CD4-positive, alpha-beta T cell (primary cell): ENCODE results near the gene ACTA1. TPM values are rescaled to one million over a fixed set of nuclear protein-coding genes. Genes with fewer than 3 reads are reported as not detected.

Experiments
- ATAC-seq: fragments of 200-7000 bp; cut with Tn5 transposase; one replicate; pipeline ENCODE4 v1.10.0; 2022; ENCODE audit warnings: mild to moderate bottlenecking; ENCODE audit not compliant: poor library complexity
- CTCF ChIA-PET: fragments of 350-600 bp; sonication (Branson Sonifier 250); formaldehyde crosslinking; loops from one replicate; lab custom pipeline; 2021; ENCODE audit warnings: antibody characterized with exemption, inconsistent platforms; lab: Charles Lee
- POLR2A ChIA-PET: fragments of 350-600 bp; sonication (Branson Sonifier 250); formaldehyde crosslinking; loops from one replicate; lab custom pipeline; 2021; ENCODE audit warnings: antibody characterized with exemption, inconsistent platforms; lab: Charles Lee
- DNase-seq, 14 experiments: peaks; one replicate each; pipeline ENCODE4 v3.0.0-alpha.2; 2013 to 2020; ENCODE audit warnings: mixed read lengths in 2 of 14
- H3K27ac ChIP-seq, 2 donors: one replicate each; pipeline versions ENCODE4 v1.5.1 to v1.7.0; 2013; ENCODE audit warnings: low read length in 2 of 2, low read depth in 1 of 2, mild to moderate bottlenecking in 1 of 2
- H3K27me3 ChIP-seq, 2 experiments: 1 replicate in 1 of 2; 2 replicates in 1 of 2; pipeline versions ENCODE4 v1.6.1 to v1.7.0; 2013; ENCODE audit warnings: low read length in 2 of 2, control low read depth in 1 of 2, mild to moderate bottlenecking in 1 of 2, moderate library complexity in 1 of 2; ENCODE audit not compliant: insufficient read depth in 2 of 2, control insufficient read depth in 1 of 2
- H3K36me3 ChIP-seq: one replicate; pipeline ENCODE4 v1.6.1; 2013; ENCODE audit warnings: low read length, control low read depth; ENCODE audit not compliant: insufficient read depth
- H3K4me1 ChIP-seq: one replicate; pipeline ENCODE4 v1.6.1; 2013; ENCODE audit warnings: low read length, control low read depth; ENCODE audit not compliant: insufficient read depth
- H3K4me3 ChIP-seq: one replicate; pipeline ENCODE4 v1.5.1; 2013; ENCODE audit warnings: mild to moderate bottlenecking, low read length, moderate library complexity
- H3K9me3 ChIP-seq, 2 experiments: 1 replicate in 1 of 2; 2 replicates in 1 of 2; pipeline versions ENCODE4 v1.6.1 to v1.7.0; 2013; ENCODE audit warnings: low read length in 2 of 2, mild to moderate bottlenecking in 2 of 2, control low read depth in 1 of 2, moderate library complexity in 1 of 2; ENCODE audit not compliant: control insufficient read depth in 1 of 2, insufficient read depth in 1 of 2
- H3K27ac Mint-ChIP-seq: one replicate; pipeline ENCODE4 v1.8.0; 2020; ENCODE audit warnings: mixed read lengths
- H3K27me3 Mint-ChIP-seq: one replicate; pipeline ENCODE4 v1.8.0; 2021; ENCODE audit warnings: mixed read lengths
- H3K36me3 Mint-ChIP-seq: one replicate; pipeline ENCODE4 v1.8.0; 2021; ENCODE audit warnings: low read depth, mixed read lengths
- H3K4me1 Mint-ChIP-seq: one replicate; pipeline ENCODE4 v1.8.0; 2021; ENCODE audit warnings: low read depth, mixed read lengths
- H3K4me3 Mint-ChIP-seq: one replicate; pipeline ENCODE4 v1.8.0; 2020; ENCODE audit warnings: mild to moderate bottlenecking, mixed read lengths
- H3K9me3 Mint-ChIP-seq: one replicate; pipeline ENCODE4 v1.8.0; 2020; ENCODE audit warnings: mixed read lengths
- intact Hi-C, 2 experiments: fragments of 100-400 bp; cut with DNase I in 1 of 2; cut with micrococcal nuclease in 1 of 2; formaldehyde crosslinking; loops; one replicate each; pipeline versions ENCODE4 v1.15.1 to v1.9.0; 2023 to 2025; cut with DNase I, micrococcal nuclease
- polyA plus RNA-seq, 2 donors: library from polyadenylated mRNA; unstranded; fragments of 120-200 nt; gene quantifications; one replicate each; pipeline ENCODE4 v1.2.1, GENCODE V29; 2013
- total RNA-seq, 174 experiments: library from RNA in 2 of 174; stranded (reverse) in 2 of 174; gene quantifications; one replicate each; pipeline ENCODE4 v1.2.3 and lab custom pipeline; 2021 to 2026
- TF ChIP-seq, protein P1 (sequence below): fragments of 200-600 bp; IDR thresholded peaks from one replicate; pipeline ENCODE4 v1.8.0; 2022; ENCODE audit warnings: antibody characterized with exemption, mild to moderate bottlenecking

Gene ACTA1
- total RNA-seq (not detected), total RNA-seq (lab: John Stamatoyannopoulos, UW) (0 to 0.39 (median 0.07) reads per million in 172 experiments)
- 0.09 TPM for polyA plus RNA-seq (2013, experiment 1 of 2)
- 325 TPM for polyA plus RNA-seq (2013, experiment 2 of 2)

DNA sequence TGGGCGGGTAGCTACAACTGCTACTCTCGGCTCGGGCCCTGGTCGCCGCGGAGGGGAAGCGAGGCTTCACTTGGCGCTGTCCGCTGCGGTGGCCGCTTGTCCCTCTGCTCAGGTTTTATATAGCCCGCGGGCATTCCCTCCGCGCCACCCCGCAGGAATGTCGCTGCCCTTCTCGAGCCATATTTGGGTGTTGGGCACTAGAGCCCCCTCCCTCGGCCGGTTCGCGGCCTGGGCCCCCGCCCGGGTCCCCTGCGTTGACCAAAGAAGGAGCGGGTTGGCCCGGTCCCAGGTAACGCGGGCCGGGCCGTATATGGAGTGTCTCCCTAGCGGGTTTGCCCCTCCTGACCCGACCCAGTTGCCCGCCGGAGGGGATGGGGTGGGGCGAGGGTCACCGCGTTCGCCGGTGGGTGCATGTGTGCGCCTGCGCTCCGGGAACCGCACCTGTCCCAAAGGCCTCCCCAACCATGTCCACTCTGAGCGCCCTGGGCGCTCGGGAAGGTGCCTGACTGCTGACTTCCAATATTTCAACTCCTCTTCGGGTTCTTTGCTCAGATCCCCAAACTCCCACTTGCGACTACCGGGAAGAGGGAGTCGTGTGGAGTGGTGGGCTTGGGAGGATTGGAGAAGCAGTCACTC, at the start of gene ACTA1:
Gene ACTA1, minus strand, starts transcription at position 90 of the 636 bp plus-strand sequence. CDS start 979 bp downstream, outside the sequence.
- CTCF ChIA-PET = no interaction called here
- Histone ChIP-seq H3K27me3 (peaks cover 60 to 67% of the 10 kb centered on the region in 2 experiments), H3K9me3 (peaks cover 0 to 39% of the 10 kb centered on the region in 2 experiments), H3K36me3 (no peaks in the 10 kb centered on the region), H3K27ac (no peak within 1 kb of the TSS), H3K4me1 (peaks cover 37% of the 10 kb centered on the region), H3K4me3 (no peak within 1 kb of the TSS)
- DNase-seq (no peak), ATAC-seq (no peak)
- Mint-ChIP-seq H3K4me3 (no peak within 1 kb of the TSS), H3K27ac (no peak within 1 kb of the TSS), H3K27me3 (peaks cover 51% of the 10 kb centered on the region), H3K4me1 (peaks cover 24% of the 10 kb centered on the region), H3K9me3 (no peaks in the 10 kb centered on the region), H3K36me3 (no peaks in the 10 kb centered on the region)
- POLR2A ChIA-PET = no interaction called here
- intact Hi-C loops = no loop called here
- TF ChIP-seq, protein P1, sequence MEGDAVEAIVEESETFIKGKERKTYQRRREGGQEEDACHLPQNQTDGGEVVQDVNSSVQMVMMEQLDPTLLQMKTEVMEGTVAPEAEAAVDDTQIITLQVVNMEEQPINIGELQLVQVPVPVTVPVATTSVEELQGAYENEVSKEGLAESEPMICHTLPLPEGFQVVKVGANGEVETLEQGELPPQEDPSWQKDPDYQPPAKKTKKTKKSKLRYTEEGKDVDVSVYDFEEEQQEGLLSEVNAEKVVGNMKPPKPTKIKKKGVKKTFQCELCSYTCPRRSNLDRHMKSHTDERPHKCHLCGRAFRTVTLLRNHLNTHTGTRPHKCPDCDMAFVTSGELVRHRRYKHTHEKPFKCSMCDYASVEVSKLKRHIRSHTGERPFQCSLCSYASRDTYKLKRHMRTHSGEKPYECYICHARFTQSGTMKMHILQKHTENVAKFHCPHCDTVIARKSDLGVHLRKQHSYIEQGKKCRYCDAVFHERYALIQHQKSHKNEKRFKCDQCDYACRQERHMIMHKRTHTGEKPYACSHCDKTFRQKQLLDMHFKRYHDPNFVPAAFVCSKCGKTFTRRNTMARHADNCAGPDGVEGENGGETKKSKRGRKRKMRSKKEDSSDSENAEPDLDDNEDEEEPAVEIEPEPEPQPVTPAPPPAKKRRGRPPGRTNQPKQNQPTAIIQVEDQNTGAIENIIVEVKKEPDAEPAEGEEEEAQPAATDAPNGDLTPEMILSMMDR = no peak

DNA sequence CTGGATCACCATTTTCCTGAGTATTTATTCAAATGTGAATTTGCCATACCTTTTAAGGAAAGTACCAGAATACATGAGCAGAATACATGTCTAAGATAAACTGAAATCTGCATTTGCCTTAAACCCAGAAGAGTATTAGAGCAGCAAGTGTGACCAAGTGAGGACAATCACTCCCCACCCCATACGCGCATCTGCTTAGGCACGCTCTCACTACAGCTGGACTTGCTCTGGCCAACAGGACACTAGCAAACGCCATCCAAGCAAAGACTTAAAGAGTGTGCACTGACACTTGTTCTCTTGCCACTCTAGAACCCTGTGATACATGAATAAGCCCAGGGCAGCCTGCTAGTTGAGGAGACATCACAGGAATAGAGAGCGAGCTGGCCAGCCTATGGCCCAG, 48.6 kb upstream of the ACTA1 start:
- Mint-ChIP-seq H3K4me1 (peaks cover 10% of the 10 kb centered on the region), H3K27me3 (no peaks in the 10 kb centered on the region), H3K27ac (peak overlapping the region; percentile 58), H3K36me3 (peaks cover 90% of the 10 kb centered on the region), H3K9me3 (no peaks in the 10 kb centered on the region), H3K4me3 (no peak overlapping the region)
- TF ChIP-seq, protein P1 = no peak
- Histone ChIP-seq H3K27me3 (no peaks in the 10 kb centered on the region), H3K9me3 (no peaks in the 10 kb centered on the region), H3K4me3 (no peak overlapping the region), H3K4me1 (no peaks in the 10 kb centered on the region), H3K27ac (no peak overlapping the region), H3K36me3 (peaks cover 76% of the 10 kb centered on the region)
- no peak for DNase-seq
- intact Hi-C loops = loop anchor here (1.0 to 10.0 kb wide), 3 partner anchors 224 to 818 kb away; no protein-coding TSS in a partner anchor
- ChIA-PET CTCF (interaction anchor here (0.6 to 4.4 kb wide), 9 partner anchors 8 to 818 kb away, joined by 3 to 20 read pairs (median 3); no protein-coding TSS in a partner anchor), POLR2A (interaction anchor here (1.1 to 1.6 kb wide), 3 partner anchors 25 to 228 kb away, joined by 4 to 6 read pairs (median 4); no protein-coding TSS in a partner anchor)
- no peak for ATAC-seq

DNA sequence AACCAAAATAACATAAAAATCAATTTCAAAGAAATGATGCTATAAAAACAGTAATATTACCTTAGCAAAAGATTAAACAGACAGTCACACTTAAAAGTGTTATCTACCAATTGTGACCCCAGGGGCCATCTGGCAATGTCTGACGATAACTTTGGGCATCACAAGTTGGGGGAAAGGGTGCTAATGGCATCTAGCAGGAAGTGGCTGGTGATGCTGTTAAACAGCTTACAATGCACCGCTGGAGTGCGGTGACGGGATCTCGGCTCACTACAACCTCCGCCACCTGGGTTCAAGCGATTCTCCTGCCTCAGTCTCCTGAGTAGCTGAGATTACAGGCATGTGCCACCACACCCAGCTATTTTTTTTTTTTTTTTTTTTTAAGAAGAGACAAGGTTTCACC, 46.6 kb upstream of the ACTA1 start:
- POLR2A ChIA-PET = interaction anchor here (0.7 kb wide), 1 partner anchor 402 kb away, joined by 3 read pairs; no protein-coding TSS in a partner anchor
- TF ChIP-seq, protein P1 = no peak
- H3K36me3 Mint-ChIP-seq = peaks cover 92% of the 10 kb centered on the region
- CTCF ChIA-PET = interaction anchor here (0.6 to 4.4 kb wide), 2 partner anchors 39 to 223 kb away, joined by 3 to 20 read pairs; no protein-coding TSS in a partner anchor
- no peak overlapping the region for H3K27ac ChIP-seq
- no peaks in the 10 kb centered on the region for H3K27me3 Mint-ChIP-seq
- H3K4me1 Mint-ChIP-seq = peaks cover 10% of the 10 kb centered on the region
- no peak overlapping the region for H3K4me3 Mint-ChIP-seq
- H3K4me1 ChIP-seq = no peaks in the 10 kb centered on the region
- no peak overlapping the region for H3K27ac Mint-ChIP-seq
- H3K36me3 ChIP-seq = peaks cover 68% of the 10 kb centered on the region
- no peaks in the 10 kb centered on the region for H3K27me3 ChIP-seq
- H3K9me3 ChIP-seq = no peaks in the 10 kb centered on the region
- ATAC-seq (no peak), DNase-seq (peak in 2 of 14 experiments; percentile 1 to 13)
- H3K4me3 ChIP-seq = no peak overlapping the region
- intact Hi-C loops = loop anchor here in 1 of 2 experiments (10.0 kb wide), 1 partner anchor 816 kb away; no protein-coding TSS in a partner anchor
- no peaks in the 10 kb centered on the region for H3K9me3 Mint-ChIP-seq
